HUES64 (cell line): ENCODE measurements around the gene MATN4.
A peak's percentile ranks its signal among the peaks of the same experiment; 100 is the strongest.

Experiments
- H3K27ac ChIP-seq: 2 replicates; pipeline ENCODE4 v1.7.0; 2013; ENCODE audit warnings: low read depth, low read length, inconsistent platforms
- H3K27me3 ChIP-seq: 2 replicates; pipeline ENCODE4 v1.6.1; 2013; ENCODE audit warnings: mild to moderate bottlenecking, low read length; ENCODE audit not compliant: insufficient read depth
- H3K36me3 ChIP-seq: 2 replicates; pipeline ENCODE4 v1.6.1; 2013; ENCODE audit warnings: mild to moderate bottlenecking, low read length; ENCODE audit not compliant: insufficient read depth
- H3K4me1 ChIP-seq: 2 replicates; pipeline ENCODE4 v1.6.1; 2013; ENCODE audit warnings: mild to moderate bottlenecking, low read length, moderate library complexity; ENCODE audit not compliant: insufficient read depth
- H3K4me3 ChIP-seq: 2 replicates; pipeline ENCODE4 v1.5.1; 2013; ENCODE audit warnings: mild to moderate bottlenecking, low read length, moderate library complexity
- H3K9ac ChIP-seq: 2 replicates; pipeline ENCODE4 v1.6.1; 2013; ENCODE audit warnings: mild to moderate bottlenecking, low read depth, low read length
- H3K9me3 ChIP-seq: 2 replicates; pipeline ENCODE4 v1.6.1; 2013; ENCODE audit warnings: low read depth, low read length; ENCODE audit not compliant: insufficient read depth
- WGBS: fragments of 150-250, 120-280 bp; methylation state at CpG from one replicate; pipeline ENCODE4 v1.1.7; 2013; ENCODE audit warnings: missing lambda C conversion rate; 5-methylcytosine and 5-hydroxymethylcytosine counted together

MATN4 gene

DNA sequence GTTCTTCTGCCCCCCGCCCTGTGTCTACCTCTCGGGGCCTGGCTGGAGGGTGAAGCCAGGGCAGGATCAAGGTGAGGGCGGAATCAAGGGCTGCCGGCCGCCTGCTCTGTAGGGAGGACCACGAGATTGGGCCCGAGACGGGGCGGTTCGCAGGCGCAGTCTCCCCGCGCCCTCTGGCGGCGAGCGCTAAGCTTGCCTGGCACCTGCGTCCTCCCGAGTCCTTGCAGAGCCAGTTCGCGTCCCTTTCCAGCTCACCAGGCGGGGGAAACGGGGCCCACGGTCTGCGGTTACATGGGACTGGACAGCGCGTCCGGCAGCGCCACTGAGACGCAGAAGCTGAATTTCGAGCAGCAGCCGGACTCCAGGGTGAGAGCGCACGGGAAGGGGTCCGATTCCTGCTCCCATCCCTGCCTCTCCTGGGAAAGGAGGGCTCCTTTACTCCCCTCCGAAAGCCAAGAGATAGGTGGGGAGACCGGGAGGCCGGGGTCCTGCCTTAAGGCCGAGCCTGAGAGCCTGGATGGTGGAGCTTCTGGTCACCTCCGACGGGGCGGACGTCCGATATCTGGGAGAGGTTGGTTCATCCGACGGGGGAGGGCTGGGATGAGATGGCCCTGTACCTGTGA, 3.6 kb upstream of the MATN4 start:
- Histone ChIP-seq H3K27ac (no peak overlapping the region), H3K9me3 (no peaks in the 10 kb centered on the region), H3K36me3 (no peaks in the 10 kb centered on the region), H3K4me3 (peak overlapping the region; percentile 28; the same call in 1 of the 2 replicates), H3K4me1 (0 out of 2 replicates have a peak, but pooled peaks cover 5% of the 10 kb centered on the region), H3K9ac (0 out of 2 replicates have a peak overlapping the region, but pooled peaks have one; percentile 5), H3K27me3 (peaks cover 9% of the 10 kb centered on the region)
- WGBS = 47% methylated on average over 45 of the region's 45 CpGs

DNA sequence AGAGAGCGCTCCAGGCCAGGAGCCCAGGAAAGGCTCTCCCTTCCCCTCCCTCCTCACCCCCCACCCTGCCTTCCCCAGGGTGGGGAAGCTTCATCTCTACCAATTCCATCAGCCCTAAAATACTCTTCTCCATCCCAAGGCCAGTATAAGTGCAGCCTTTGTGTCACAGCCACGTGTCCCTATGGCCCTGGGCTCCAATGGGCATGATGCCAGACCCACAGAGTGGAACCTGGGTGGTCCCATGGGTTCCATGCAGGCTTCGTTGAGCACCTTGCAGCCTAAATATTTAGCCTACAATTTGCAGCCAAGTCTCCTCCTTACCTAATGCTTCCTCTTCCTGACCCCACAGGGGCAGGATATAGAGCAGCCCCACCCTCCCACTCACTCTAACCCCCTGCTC, 976 bp upstream of the MATN4 start:
- H3K27ac ChIP-seq = no peak overlapping the region
- 89% methylated on average over 3 of the region's 3 CpGs for WGBS
- no peak overlapping the region for H3K4me3 ChIP-seq
- H3K9me3 ChIP-seq = no peaks in the 10 kb centered on the region
- peaks cover 14% of the 10 kb centered on the region for H3K27me3 ChIP-seq
- 0 out of 2 replicates have a peak, but pooled peaks cover 5% of the 10 kb centered on the region for H3K4me1 ChIP-seq
- no peak overlapping the region for H3K9ac ChIP-seq
- no peaks in the 10 kb centered on the region for H3K36me3 ChIP-seq

DNA sequence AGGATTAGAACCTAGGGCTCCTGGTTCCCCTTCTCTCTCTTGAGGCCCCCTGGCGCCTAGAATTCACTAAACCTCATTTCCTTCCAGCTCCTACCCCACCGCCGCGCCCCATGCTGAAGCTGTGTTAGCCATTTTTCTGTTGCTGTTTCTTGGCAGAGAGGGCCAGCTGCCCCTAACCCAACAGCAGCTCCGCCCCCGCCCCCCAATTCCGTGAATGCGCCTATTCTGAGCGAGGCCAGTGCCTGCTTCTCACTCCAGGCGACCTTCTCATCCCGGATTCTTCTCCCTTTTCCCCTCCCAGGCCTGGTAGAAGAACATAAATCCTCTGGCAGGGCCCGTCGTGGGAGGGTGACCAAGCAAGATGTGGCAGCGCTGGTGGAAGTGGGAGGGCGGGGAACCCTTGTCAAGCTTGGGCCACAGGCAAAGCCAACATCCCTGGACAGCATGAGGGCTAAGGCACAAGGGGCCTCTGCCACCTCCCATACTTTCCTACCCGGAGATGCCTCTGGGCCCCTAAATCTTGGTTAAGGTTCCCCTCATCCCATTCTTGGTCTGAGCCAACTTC, 941 bp downstream of the MATN4 start:
- Histone ChIP-seq H3K27me3 (peaks cover 14% of the 10 kb centered on the region), H3K36me3 (no peaks in the 10 kb centered on the region), H3K9me3 (no peaks in the 10 kb centered on the region), H3K9ac (no peak overlapping the region), H3K4me3 (no peak overlapping the region), H3K27ac (no peak overlapping the region), H3K4me1 (0 out of 2 replicates have a peak, but pooled peaks cover 5% of the 10 kb centered on the region)
- WGBS = 88% methylated on average over 16 of the region's 16 CpGs

DNA sequence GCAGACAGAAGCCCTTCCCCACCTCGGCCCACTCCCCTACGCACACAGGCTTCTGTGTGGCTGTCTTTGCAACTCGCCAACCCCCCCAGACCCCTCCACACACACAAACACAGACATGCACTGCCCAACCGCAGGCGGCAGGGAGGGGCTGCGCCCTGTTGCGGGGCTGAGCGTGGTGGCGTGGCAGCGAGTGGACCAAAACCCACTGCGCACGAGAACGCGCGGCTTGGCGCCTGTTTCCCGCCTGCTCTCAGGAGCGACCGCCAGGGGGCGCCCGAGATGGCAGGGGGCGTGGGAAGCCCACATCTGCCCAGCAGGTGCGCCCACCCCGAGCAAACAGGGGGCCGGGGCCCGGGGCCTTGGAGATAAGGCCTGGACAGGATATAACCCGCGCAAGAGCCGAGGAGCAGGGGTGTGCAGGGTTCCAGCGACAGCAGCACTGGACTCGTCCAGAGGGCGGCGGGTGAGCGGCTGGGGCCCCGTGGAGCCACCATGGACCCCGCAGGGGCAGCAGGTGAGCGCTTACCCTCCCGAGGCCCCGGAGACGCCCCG, 1.6 kb downstream of the MATN4 start, which contains the start of gene RBPJL:
RBPJL (plus strand) TSS at position 410 of the 552 bp plus-strand sequence; CDS start at position 493, 83 bp downstream.
- Histone ChIP-seq H3K36me3 (no peaks in the 10 kb centered on the region), H3K4me1 (peaks cover 5% of the 10 kb centered on the region; the same call in 1 of the 2 replicates), H3K27ac (no peak within 1 kb of the TSS), H3K9ac (no peak within 1 kb of the TSS), H3K9me3 (no peaks in the 10 kb centered on the region), H3K27me3 (peaks cover 11% of the 10 kb centered on the region), H3K4me3 (peak within 1 kb of the TSS; percentile 19; the same call in 1 of the 2 replicates)
- 76% methylated on average over 41 of the region's 41 CpGs for WGBS

DNA sequence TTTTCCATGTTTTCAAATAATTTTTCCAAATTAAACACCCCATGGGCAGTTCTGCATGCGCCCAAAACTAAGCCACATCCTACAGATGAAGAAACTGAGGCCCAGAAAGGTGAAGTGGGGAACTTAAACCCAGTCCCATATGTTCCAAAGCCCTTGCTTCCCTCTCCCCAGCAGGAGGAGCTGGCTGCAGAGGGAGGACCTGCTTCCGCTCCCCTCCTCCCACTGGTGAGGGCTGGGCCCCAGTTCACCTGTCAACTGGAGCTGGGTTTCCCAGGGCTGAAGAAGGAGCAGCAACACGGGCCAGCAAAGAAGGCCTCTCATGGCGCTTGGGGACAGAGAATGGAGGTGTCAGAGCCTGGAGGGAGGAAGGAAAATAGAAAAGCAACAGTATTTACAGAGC, 2.8 kb downstream of the MATN4 start:
- peaks cover 5% of the 10 kb centered on the region for H3K27me3 ChIP-seq
- no peak overlapping the region for H3K4me3 ChIP-seq
- H3K9me3 ChIP-seq = no peaks in the 10 kb centered on the region
- H3K27ac ChIP-seq = no peak overlapping the region
- peaks cover 9% of the 10 kb centered on the region; the same call in 1 of the 2 replicates for H3K4me1 ChIP-seq
- WGBS = 66% methylated on average over 4 of the region's 4 CpGs
- no peak overlapping the region for H3K9ac ChIP-seq
- no peaks in the 10 kb centered on the region for H3K36me3 ChIP-seq

DNA sequence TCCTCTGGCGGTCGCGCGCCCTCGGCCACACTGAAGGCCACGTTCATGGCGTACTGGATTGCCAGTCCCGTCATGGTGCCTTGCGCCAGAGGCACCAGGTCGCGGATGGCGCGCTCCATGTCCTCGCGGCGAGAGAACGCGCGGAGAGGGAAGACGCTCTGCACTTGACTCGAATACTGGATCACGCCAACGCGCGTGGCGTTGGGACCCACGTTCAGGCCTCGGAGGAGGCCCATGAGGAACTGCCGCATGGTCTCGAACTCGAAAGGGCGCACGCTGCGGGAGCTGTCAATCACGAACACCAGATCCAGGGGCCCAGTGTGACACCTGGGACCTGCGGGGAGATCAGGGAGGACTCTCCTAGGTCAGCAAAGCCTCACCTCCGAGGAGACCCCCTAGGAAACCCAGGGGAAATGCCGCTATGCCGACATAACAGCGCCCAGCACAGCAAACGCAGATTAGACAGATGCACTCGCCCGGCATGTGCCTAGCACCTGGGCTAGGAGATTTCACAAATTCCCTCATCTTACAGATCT, 3.6 kb downstream of the MATN4 start:
- Histone ChIP-seq H3K9me3 (no peaks in the 10 kb centered on the region), H3K27ac (no peak overlapping the region), H3K27me3 (peaks cover 5% of the 10 kb centered on the region), H3K9ac (no peak overlapping the region), H3K4me1 (peaks cover 9% of the 10 kb centered on the region; the same call in 1 of the 2 replicates), H3K36me3 (no peaks in the 10 kb centered on the region), H3K4me3 (no peak overlapping the region)
- WGBS = 96% methylated on average over 43 of the region's 43 CpGs

DNA sequence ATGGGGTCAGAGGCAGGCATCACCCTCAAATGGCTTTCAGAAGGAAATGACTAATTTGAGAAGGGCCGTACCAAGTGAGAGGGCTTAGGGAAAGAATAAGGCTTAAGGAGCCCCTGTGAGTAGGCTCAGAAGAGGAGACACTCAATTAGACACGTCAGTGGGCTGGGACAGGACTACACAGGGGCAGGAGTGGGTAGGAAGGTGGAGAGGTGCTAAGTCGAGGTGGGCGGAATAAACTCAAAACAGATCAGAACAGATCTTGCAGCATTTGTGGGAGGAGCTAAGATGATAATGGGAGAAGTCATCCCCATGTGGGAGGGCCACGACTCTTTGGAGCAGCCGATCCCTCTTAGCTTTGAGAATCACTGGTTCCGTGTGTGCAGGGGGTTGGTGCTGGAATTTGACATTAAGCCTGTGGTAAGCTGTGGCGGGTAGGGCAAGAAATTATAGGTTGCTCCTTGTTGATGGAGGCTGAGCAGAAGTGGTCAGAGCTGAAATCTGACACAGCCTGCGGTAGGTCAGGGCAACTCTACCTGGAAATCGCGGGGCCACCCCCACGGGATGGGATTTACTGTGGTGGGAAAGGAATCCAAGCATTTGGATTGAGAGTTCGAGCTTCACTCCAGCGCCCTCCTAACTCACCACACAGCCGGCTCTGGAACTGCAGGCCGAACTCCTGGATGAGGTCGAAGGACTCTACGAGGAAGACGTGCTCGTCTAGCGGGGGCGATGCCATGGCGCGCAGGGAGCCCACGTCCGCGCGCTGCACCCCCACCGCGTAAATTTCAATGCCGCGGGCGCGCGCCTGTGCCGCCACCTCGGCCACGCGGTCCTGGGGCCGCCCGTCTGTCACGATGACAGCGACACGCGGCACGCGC, 4.3 kb downstream of the MATN4 start:
- Histone ChIP-seq H3K9me3 (no peaks in the 10 kb centered on the region), H3K4me1 (peaks cover 9% of the 10 kb centered on the region; the same call in 1 of the 2 replicates), H3K27ac (no peak overlapping the region), H3K36me3 (no peaks in the 10 kb centered on the region), H3K9ac (no peak overlapping the region), H3K4me3 (no peak overlapping the region), H3K27me3 (peaks cover 5% of the 10 kb centered on the region)
- 95% methylated on average over 47 of the region's 47 CpGs for WGBS

DNA sequence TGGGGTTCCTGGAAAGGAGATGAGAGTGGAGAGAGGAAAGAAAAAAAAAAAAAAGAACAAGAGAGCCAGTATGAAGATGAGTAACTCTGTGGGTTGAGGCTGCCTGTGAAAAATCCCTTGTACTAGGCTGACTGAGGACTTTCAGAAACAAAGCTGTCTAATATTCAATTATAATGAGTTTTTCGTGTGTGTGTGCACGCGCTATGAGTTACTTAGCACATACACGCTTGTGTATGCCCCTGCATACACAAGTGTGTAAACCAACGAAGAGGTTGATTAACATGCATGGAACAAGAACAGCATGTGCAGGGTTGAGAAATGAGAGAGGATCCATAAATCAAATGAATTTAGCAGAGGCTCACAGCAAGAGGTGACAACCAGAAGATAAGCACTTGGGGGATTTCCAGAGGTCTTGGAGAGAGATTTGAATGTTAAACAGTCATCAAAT, 6.3 kb downstream of the MATN4 start:
- H3K36me3 ChIP-seq = no peaks in the 10 kb centered on the region
- H3K27ac ChIP-seq = no peak overlapping the region
- H3K9me3 ChIP-seq = no peaks in the 10 kb centered on the region
- H3K9ac ChIP-seq = no peak overlapping the region
- H3K4me3 ChIP-seq = no peak overlapping the region
- 96% methylated on average over 5 of the region's 5 CpGs for WGBS
- peaks cover 4% of the 10 kb centered on the region; the same call in 1 of the 2 replicates for H3K4me1 ChIP-seq
- peaks cover 5% of the 10 kb centered on the region for H3K27me3 ChIP-seq

DNA sequence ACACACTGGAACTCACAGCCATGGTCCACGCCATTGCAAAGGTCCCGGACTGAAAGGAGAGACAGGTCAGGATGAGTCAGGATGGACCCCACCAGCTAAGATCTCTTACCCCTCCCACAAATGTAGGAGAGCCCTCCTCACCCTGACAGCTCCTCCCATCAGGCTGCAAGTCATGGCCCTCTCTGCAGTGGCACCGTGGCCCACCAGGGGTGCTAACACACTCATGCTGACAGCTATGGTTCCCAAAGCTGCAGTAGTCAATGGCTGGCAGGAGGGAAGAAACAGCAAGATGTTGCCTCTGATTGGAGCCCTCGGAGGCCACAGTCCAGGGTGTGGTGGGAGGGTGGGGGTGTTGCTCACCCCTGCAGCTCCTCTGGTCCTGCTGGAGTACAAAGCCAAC, 7.1 kb downstream of the MATN4 start:
- Histone ChIP-seq H3K9ac (no peak overlapping the region), H3K36me3 (no peaks in the 10 kb centered on the region), H3K9me3 (no peaks in the 10 kb centered on the region), H3K4me3 (no peak overlapping the region), H3K27me3 (0 out of 2 replicates have a peak, but pooled peaks cover under 1% of the 10 kb centered on the region), H3K27ac (no peak overlapping the region), H3K4me1 (peaks cover 4% of the 10 kb centered on the region; the same call in 1 of the 2 replicates)
- 30% methylated on average over 4 of the region's 4 CpGs for WGBS

DNA sequence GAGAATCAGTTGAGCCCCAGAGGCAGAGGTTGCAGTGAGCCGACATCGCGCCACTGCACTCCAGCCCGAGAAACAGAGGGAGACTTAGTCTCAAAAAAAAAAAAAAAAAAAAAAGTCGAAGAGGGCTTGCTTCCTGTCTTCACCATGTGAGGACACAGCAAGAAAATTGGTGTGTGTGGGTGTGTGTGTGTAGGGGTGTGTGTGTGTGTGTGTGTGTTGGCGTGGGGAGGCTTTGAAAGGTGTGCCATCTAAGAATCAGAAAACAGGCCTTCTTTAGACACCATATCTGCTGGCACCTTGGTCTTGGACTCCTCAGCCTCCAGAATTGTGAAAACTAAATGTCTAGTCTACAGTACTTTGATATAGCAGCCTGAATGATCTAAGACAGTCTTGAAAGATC, 8.3 kb downstream of the MATN4 start:
- H3K27me3 ChIP-seq = no peaks in the 10 kb centered on the region
- H3K36me3 ChIP-seq = no peaks in the 10 kb centered on the region
- H3K27ac ChIP-seq = no peak overlapping the region
- H3K9ac ChIP-seq = no peak overlapping the region
- peaks cover 5% of the 10 kb centered on the region for H3K9me3 ChIP-seq
- H3K4me3 ChIP-seq = no peak overlapping the region
- peaks cover 4% of the 10 kb centered on the region; the same call in 1 of the 2 replicates for H3K4me1 ChIP-seq
- 89% methylated on average over 5 of the region's 6 CpGs for WGBS
